CD14-positive monocyte (primary cell): ENCODE data around the gene ARMH3. TPM values are rescaled to one million over a fixed set of nuclear protein-coding genes. Genes with fewer than 3 reads are reported as not detected.

ENCODE experiments used
- DNase-seq, 3 donors: peaks; one replicate each; pipeline ENCODE4 v3.0.0-alpha.2; 2011 to 2022
- H2AFZ ChIP-seq: 2 replicates; pipeline ENCODE4 v1.6.0; 2012; ENCODE audit warnings: mild to moderate bottlenecking, low read depth, low read length, inconsistent platforms; ENCODE audit not compliant: insufficient read depth, poor library complexity, severe bottlenecking
- H3K27ac ChIP-seq, 2 donors: 1 replicate in 1 of 2; 2 replicates in 1 of 2; pipeline ENCODE4 v1.5.1; 2012 to 2013; ENCODE audit warnings: low read length in 2 of 2, control low read depth in 1 of 2, inconsistent platforms in 1 of 2, low read depth in 1 of 2, mild to moderate bottlenecking in 1 of 2
- H3K27me3 ChIP-seq, 2 donors: one replicate each; pipeline versions ENCODE4 v1.6.0 to v1.6.1; 2011 to 2013; ENCODE audit warnings: low read length in 2 of 2; ENCODE audit not compliant: control insufficient read depth in 2 of 2, insufficient read depth in 2 of 2
- H3K36me3 ChIP-seq, 2 donors: replicated peaks in 1 of 2; 1 replicate in 1 of 2; 2 replicates in 1 of 2; pipeline versions ENCODE4 v1.5.1 to v1.6.1; 2012 to 2013; ENCODE audit warnings: low read length in 2 of 2, control low read depth in 1 of 2, inconsistent platforms in 1 of 2, mild to moderate bottlenecking in 1 of 2; ENCODE audit not compliant: insufficient read depth in 2 of 2, control insufficient read depth in 1 of 2
- H3K4me1 ChIP-seq, 2 donors: 1 replicate in 1 of 2; 2 replicates in 1 of 2; pipeline versions ENCODE4 v1.5.1 to v1.6.1; 2012 to 2013; ENCODE audit warnings: low read length in 2 of 2, control low read depth in 1 of 2, inconsistent platforms in 1 of 2, mild to moderate bottlenecking in 1 of 2, moderate library complexity in 1 of 2; ENCODE audit not compliant: insufficient read depth in 2 of 2, control insufficient read depth in 1 of 2
- H3K4me2 ChIP-seq: replicated peaks from 2 replicates; pipeline ENCODE3; 2012; ENCODE audit warnings: low read length, moderate library complexity, mild to moderate bottlenecking; ENCODE audit not compliant: poor library complexity, severe bottlenecking; ENCODE audit errors: extremely low read depth
- H3K4me3 ChIP-seq, 3 experiments: fragments of 200-600 bp in 1 of 3; sonication (generic) in 1 of 3; replicated peaks in 1 of 3; 1 replicate in 2 of 3; 2 replicates in 1 of 3; pipeline ENCODE4 v1.5.1; 2011 to 2013; ENCODE audit warnings: low read length in 3 of 3, mild to moderate bottlenecking in 3 of 3, control low read depth in 2 of 3, low read depth in 2 of 3, inconsistent platforms in 1 of 3, moderate library complexity in 1 of 3
- H3K79me2 ChIP-seq: 2 replicates; pipeline ENCODE4 v1.6.0; 2012; ENCODE audit warnings: mild to moderate bottlenecking, control low read depth, inconsistent platforms, low read length, moderate library complexity; ENCODE audit not compliant: insufficient read depth
- H3K9ac ChIP-seq: 2 replicates; pipeline ENCODE4 v1.6.0; 2017; ENCODE audit warnings: low read length, mild to moderate bottlenecking; ENCODE audit not compliant: insufficient read depth, poor library complexity, severe bottlenecking
- H3K9me3 ChIP-seq, 2 donors: replicated peaks in 1 of 2; 1 replicate in 1 of 2; 2 replicates in 1 of 2; pipeline versions ENCODE4 v1.5.1 to v1.6.1; 2012 to 2013; ENCODE audit warnings: low read length in 2 of 2, control low read depth in 1 of 2; ENCODE audit not compliant: control insufficient read depth in 1 of 2, insufficient read depth in 1 of 2
- H4K20me1 ChIP-seq: 2 replicates; pipeline ENCODE4 v1.6.0; 2012; ENCODE audit warnings: mild to moderate bottlenecking, low read length, control low read depth, moderate library complexity; ENCODE audit not compliant: insufficient read depth
- H3K27ac Mint-ChIP-seq, 7 donors: one replicate each; pipeline ENCODE4 v1.8.0; 2020; ENCODE audit warnings: mild to moderate bottlenecking in 7 of 7, mixed read lengths in 7 of 7, moderate library complexity in 6 of 7, inconsistent platforms in 2 of 7
- H3K27me3 Mint-ChIP-seq, 3 donors: one replicate each; pipeline ENCODE4 v1.8.0; 2021 to 2022; ENCODE audit warnings: low read depth in 3 of 3, mild to moderate bottlenecking in 3 of 3, mixed read lengths in 3 of 3, moderate library complexity in 3 of 3, inconsistent platforms in 1 of 3
- H3K36me3 Mint-ChIP-seq, 2 donors: one replicate each; pipeline ENCODE4 v1.8.0; 2020; ENCODE audit warnings: mixed read lengths in 2 of 2, inconsistent platforms in 1 of 2, mild to moderate bottlenecking in 1 of 2
- H3K4me1 Mint-ChIP-seq: one replicate; pipeline ENCODE4 v1.8.0; 2020; ENCODE audit warnings: mild to moderate bottlenecking, mixed read lengths
- H3K4me3 Mint-ChIP-seq, 2 donors: one replicate each; pipeline ENCODE4 v1.8.0; 2020; ENCODE audit warnings: mild to moderate bottlenecking in 2 of 2, mixed read lengths in 2 of 2, moderate library complexity in 1 of 2
- H3K9me3 Mint-ChIP-seq, 7 donors: one replicate each; pipeline ENCODE4 v1.8.0; 2020 to 2022; ENCODE audit warnings: mixed read lengths in 7 of 7, mild to moderate bottlenecking in 6 of 7, moderate library complexity in 6 of 7, inconsistent platforms in 2 of 7
- WGBS: methylation state at CpG from one replicate; pipeline ENCODE4 v1.1.5; 2013; ENCODE audit warnings: missing lambda C conversion rate; ENCODE audit not compliant: insufficient coverage; 5-methylcytosine and 5-hydroxymethylcytosine counted together
- intact Hi-C, 2 donors: fragments of 100-400 bp; cut with micrococcal nuclease; formaldehyde crosslinking; loops; one replicate each; pipeline versions ENCODE4 v1.15.0 to v1.15.1; 2023
- polyA plus RNA-seq, 3 donors: library from polyadenylated mRNA; depleted of rRNA in 1 of 3; unstranded in 2 of 3; stranded (reverse) in 1 of 3; fragments of 300-500 nt in 2 of 3; fragments of >200 nt in 1 of 3; fragmentation: Illumina TruSeq in 2 of 3; gene quantifications; 1 replicate in 2 of 3; 2 replicates in 1 of 3; pipeline ENCODE4 v1.2.3, GENCODE V29; 2012 to 2021
- TF ChIP-seq, protein P1 (sequence below): fragments of 200-600 bp; IDR thresholded peaks from one replicate; pipeline ENCODE4 v1.8.0; 2022; ENCODE audit warnings: antibody characterized with exemption, mild to moderate bottlenecking

The ARMH3 gene
- polyA plus RNA-seq, 3 donors, result 20.4 to 26.3 (median 22.1) TPM

DNA sequence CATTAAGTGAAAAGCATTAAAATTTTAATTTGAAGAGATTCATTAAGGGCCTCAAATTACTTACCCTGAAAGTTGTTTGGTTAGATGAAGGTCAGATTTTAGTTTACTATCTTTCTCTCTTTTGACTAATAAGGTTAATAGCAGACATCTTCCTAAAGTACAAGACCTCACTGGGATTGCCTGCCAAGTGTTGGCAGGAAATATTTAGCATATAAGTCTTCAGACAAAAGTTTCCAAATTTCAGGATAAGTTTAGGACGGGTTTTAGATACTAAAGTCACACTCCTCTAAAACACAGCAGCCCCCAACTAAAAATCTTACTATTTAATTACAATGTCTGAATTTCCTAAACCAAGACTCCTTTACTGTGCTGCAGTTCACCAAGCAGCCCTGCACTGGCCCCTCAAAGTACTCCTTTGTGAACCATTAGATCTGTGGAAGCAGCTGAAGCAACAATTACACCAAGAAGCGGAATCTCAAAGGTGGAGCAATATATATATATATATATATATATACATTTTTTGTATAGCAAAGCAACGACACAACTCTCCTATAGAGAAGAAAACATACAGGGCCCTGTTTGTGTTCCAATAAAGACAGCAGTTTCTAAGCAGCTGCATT is 121.2 kb downstream of the ARMH3 start:
- no peak for DNase-seq
- H3K4me3 Mint-ChIP-seq, result no peak overlapping the region
- H3K27ac Mint-ChIP-seq, result no peak overlapping the region
- WGBS, result 100% methylated on average over 1 of the region's 3 CpGs
- H3K36me3 Mint-ChIP-seq, result peaks cover 50 to 65% of the 10 kb centered on the region in 2 donors
- H3K4me1 Mint-ChIP-seq, result peaks cover 15% of the 10 kb centered on the region
- H3K9me3 Mint-ChIP-seq, result peaks cover 0 to 2% (median 0%) of the 10 kb centered on the region in 7 donors
- Histone ChIP-seq H3K36me3 (peaks cover 18 to 89% of the 10 kb centered on the region in 2 donors), H4K20me1 (peaks cover 42% of the 10 kb centered on the region), H3K4me2 (no peak overlapping the region), H3K9ac (no peak overlapping the region), H3K79me2 (peaks cover 6% of the 10 kb centered on the region), H3K9me3 (no peaks in the 10 kb centered on the region), H3K4me1 (peaks cover 13 to 16% of the 10 kb centered on the region in 2 donors), H3K27me3 (no peaks in the 10 kb centered on the region), H3K27ac (no peak overlapping the region), H3K4me3 (no peak overlapping the region), H2AFZ (no peak overlapping the region)
- intact Hi-C loops, result no loop called here
- H3K27me3 Mint-ChIP-seq, result no peaks in the 10 kb centered on the region
- TF ChIP-seq, protein P1, sequence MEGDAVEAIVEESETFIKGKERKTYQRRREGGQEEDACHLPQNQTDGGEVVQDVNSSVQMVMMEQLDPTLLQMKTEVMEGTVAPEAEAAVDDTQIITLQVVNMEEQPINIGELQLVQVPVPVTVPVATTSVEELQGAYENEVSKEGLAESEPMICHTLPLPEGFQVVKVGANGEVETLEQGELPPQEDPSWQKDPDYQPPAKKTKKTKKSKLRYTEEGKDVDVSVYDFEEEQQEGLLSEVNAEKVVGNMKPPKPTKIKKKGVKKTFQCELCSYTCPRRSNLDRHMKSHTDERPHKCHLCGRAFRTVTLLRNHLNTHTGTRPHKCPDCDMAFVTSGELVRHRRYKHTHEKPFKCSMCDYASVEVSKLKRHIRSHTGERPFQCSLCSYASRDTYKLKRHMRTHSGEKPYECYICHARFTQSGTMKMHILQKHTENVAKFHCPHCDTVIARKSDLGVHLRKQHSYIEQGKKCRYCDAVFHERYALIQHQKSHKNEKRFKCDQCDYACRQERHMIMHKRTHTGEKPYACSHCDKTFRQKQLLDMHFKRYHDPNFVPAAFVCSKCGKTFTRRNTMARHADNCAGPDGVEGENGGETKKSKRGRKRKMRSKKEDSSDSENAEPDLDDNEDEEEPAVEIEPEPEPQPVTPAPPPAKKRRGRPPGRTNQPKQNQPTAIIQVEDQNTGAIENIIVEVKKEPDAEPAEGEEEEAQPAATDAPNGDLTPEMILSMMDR, result no peak

DNA sequence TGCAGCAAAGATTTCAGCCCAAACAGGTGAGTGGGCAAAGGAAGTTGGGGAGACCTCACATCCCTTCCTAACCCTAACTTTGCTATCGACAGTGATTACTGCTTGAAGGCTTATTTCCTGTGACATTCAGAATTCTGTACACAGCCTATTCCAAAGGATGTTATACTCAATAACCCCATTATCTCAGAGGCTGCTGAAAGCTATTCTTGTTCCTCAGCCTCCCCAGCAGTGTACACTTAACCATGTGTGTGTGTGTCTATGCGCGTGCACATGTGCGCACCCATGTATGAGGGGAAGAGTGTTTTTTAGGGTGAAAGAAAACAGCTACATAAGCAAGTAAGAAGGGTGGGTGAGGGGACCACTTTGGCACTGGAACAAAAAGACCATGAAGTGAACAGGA is 122.0 kb downstream of the ARMH3 start:
- no CpG with 5 or more reads among the region's 4 CpGs for WGBS
- Histone ChIP-seq H3K36me3 (peaks cover 21 to 90% of the 10 kb centered on the region in 2 donors), H4K20me1 (peaks cover 33% of the 10 kb centered on the region), H3K4me3 (no peak overlapping the region), H3K27ac (no peak overlapping the region), H3K9me3 (no peaks in the 10 kb centered on the region), H3K4me2 (no peak overlapping the region), H3K4me1 (peaks cover 4 to 8% of the 10 kb centered on the region in 2 donors), H3K9ac (no peak overlapping the region), H3K79me2 (peaks cover 6% of the 10 kb centered on the region), H3K27me3 (no peaks in the 10 kb centered on the region), H2AFZ (no peak overlapping the region)
- TF ChIP-seq, protein P1, result no peak
- intact Hi-C loops, result no loop called here
- Mint-ChIP-seq H3K9me3 (peaks cover 0 to 2% (median 0%) of the 10 kb centered on the region in 7 donors), H3K36me3 (peaks cover 46 to 60% of the 10 kb centered on the region in 2 donors), H3K27me3 (no peaks in the 10 kb centered on the region), H3K4me1 (peaks cover 7% of the 10 kb centered on the region), H3K4me3 (no peak overlapping the region), H3K27ac (no peak overlapping the region)
- no peak for DNase-seq
